Mucosa of descending colon (tissue), 3 donors: ENCODE results near the gene TTLL13. TPM values are rescaled to one million over a fixed set of nuclear protein-coding genes. Genes with fewer than 3 reads are reported as not detected.

ENCODE experiments used
- ATAC-seq: fragments of 200-7000 bp; cut with Tn5 transposase; one replicate; pipeline ENCODE4 v1.9.1; 2020; ENCODE audit warnings: mild to moderate bottlenecking, moderate library complexity
- DNase-seq, 3 donors: peaks; one replicate each; pipeline ENCODE4 v3.0.0-alpha.2; 2020
- H3K36me3 ChIP-seq: fragments of 200-600 bp; one replicate; pipeline ENCODE4 v1.8.0; 2021; ENCODE audit warnings: low read depth, mild to moderate bottlenecking
- H3K4me1 ChIP-seq: fragments of 200-600 bp; one replicate; pipeline ENCODE4 v1.8.0; 2021; ENCODE audit warnings: low read depth, mild to moderate bottlenecking
- H3K4me3 ChIP-seq: fragments of 200-600 bp; one replicate; pipeline ENCODE4 v1.8.0; 2021; ENCODE audit warnings: mild to moderate bottlenecking
- H3K9me3 ChIP-seq: fragments of 200-600 bp; one replicate; pipeline ENCODE4 v1.8.0; 2021; ENCODE audit warnings: mild to moderate bottlenecking
- intact Hi-C, 2 donors: fragments of 100-400 bp; cut with DNase I in 1 of 2; cut with micrococcal nuclease in 1 of 2; formaldehyde crosslinking; loops; one replicate each; pipeline versions ENCODE4 v1.11.0 to v1.11.1; 2022; cut with DNase I, micrococcal nuclease
- total RNA-seq, 3 donors: library from RNA; stranded (reverse); fragmentation: NEBNext Ultra II Directional in 2 of 3; extraction: Animal tissue kit (Norgen Biotek cat#: 25700) in 2 of 3; gene quantifications; one replicate each; pipeline versions ENCODE4 v1.2.1 to v1.2.4, GENCODE V29; 2021 to 2023
- TF ChIP-seq, protein P1 (sequence below): fragments of 200-600 bp; IDR thresholded peaks from one replicate; pipeline ENCODE4 v1.8.0; 2022; ENCODE audit warnings: antibody characterized with exemption, mild to moderate bottlenecking
- donor health status: DM: no; HTN: no; CAD: no; lungs with moderate emphysema.
- donor health status: DM: no; HTN: no; CAD: no.
- donor health status: DM: no; HTN: yes; CAD: no.

TTLL13 gene
- total RNA-seq, 3 donors from 2014 or later: 0.34 to 0.93 (median 0.63) TPM

DNA sequence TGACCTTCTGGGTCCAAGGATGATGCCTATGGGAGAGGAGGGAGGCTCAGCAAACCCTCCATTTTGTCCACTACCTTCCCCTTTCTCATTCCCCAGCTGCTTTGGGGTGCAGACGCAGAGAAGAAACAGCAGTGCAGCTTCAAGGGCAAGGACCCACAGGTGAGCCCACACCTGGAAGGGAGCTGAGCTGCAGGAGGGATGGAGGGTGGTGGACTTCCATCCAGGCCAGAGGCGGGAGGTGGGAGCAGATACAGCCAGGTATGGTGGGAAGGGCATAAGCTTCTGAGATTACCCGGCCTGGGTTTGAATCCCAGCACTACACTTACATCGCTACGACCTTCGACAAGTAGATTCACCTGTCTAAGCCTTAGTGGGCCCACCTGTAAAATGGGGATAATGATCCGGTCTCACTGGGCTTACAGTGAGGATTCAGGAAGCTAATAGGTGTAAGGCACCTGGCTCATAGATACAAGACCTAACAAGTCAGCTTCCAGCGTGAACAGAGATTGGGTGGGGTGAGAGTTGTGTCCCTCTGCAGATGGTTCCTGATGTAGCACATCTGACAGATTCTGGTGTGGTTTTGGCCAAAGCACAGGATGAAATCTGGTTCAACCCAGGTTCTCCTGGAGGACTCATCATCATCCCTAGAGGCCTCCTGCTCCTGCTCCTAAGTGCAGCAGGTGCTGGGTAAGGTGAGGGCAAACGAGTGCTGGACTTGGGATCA, 31.5 kb upstream of the TTLL13 start:
- Histone ChIP-seq H3K4me1 (peaks cover 19% of the 10 kb centered on the region), H3K36me3 (peaks cover 7% of the 10 kb centered on the region), H3K9me3 (no peaks in the 10 kb centered on the region), H3K4me3 (no peak overlapping the region)
- no peak for ATAC-seq
- intact Hi-C loops: no loop called here
- peak in 1 of 3 donors; percentile 32 for DNase-seq
- TF ChIP-seq, protein P1, sequence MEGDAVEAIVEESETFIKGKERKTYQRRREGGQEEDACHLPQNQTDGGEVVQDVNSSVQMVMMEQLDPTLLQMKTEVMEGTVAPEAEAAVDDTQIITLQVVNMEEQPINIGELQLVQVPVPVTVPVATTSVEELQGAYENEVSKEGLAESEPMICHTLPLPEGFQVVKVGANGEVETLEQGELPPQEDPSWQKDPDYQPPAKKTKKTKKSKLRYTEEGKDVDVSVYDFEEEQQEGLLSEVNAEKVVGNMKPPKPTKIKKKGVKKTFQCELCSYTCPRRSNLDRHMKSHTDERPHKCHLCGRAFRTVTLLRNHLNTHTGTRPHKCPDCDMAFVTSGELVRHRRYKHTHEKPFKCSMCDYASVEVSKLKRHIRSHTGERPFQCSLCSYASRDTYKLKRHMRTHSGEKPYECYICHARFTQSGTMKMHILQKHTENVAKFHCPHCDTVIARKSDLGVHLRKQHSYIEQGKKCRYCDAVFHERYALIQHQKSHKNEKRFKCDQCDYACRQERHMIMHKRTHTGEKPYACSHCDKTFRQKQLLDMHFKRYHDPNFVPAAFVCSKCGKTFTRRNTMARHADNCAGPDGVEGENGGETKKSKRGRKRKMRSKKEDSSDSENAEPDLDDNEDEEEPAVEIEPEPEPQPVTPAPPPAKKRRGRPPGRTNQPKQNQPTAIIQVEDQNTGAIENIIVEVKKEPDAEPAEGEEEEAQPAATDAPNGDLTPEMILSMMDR: no peak

DNA sequence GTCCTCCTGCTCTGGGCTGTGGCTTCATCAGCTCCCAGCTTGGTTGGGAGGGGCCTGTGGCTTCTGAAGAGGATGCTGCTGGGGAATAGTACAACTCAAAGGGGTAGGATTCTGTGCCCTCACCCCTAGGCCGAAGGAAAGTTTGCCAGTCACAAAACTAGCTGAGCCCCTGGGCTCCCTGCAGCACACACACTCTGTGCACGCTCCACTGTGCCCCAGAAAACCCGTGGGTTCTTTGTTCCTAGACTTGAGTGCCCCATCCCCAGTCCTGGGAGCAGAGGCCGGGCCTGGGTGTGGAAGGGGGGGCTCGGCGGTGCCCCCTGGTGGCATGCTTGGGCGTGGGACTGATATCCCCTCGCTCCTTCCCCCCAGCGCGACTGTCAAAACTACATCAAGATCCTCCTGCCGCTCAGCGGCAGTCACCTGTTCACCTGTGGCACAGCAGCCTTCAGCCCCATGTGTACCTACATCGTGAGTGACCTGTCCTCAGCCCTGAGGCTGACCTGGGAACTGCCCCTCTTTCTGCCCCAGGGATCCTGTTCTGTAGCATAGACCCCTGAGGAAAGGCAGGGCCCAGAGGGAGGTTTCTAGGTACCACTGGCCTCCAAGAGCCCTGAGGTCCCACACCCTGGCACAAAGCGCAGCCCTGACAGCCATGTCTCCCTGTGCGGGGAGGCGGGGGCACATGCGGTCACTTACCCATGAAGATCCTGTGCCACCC, 29.8 kb upstream of the TTLL13 start:
- intact Hi-C loops: no loop called here
- DNase-seq (peak; percentile 58 to 63 (median 61)), ATAC-seq (peak; percentile 51)
- TF ChIP-seq, protein P1: peak; percentile 31
- Histone ChIP-seq H3K4me3 (no peak overlapping the region), H3K36me3 (peaks cover 10% of the 10 kb centered on the region), H3K9me3 (no peaks in the 10 kb centered on the region), H3K4me1 (peaks cover 6% of the 10 kb centered on the region)

GRCh38 chr15:90221246-90221900, 28.0 kb upstream of the TTLL13 start:
- intact Hi-C loops: no loop called here

GRCh38 chr15:90222547-90222946, 26.8 kb upstream of the TTLL13 start:
- H3K9me3 ChIP-seq: no peaks in the 10 kb centered on the region
- peaks cover 16% of the 10 kb centered on the region for H3K36me3 ChIP-seq

More at GRCh38 chr15:90221246-90221900, 28.0 kb upstream of the TTLL13 start:
- peak; percentile 87 for ATAC-seq
- no peaks in the 10 kb centered on the region for H3K9me3 ChIP-seq
- TF ChIP-seq, protein P1: peak; percentile 67
- H3K36me3 ChIP-seq: peaks cover 16% of the 10 kb centered on the region
- peak; percentile 79 to 81 (median 80) for DNase-seq
- no peaks in the 10 kb centered on the region for H3K4me1 ChIP-seq
- H3K4me3 ChIP-seq: no peak overlapping the region

More at GRCh38 chr15:90222547-90222946, 26.8 kb upstream of the TTLL13 start:
- intact Hi-C loops: no loop called here
- no peak overlapping the region for H3K4me3 ChIP-seq
- TF ChIP-seq, protein P1: no peak
- ATAC-seq (no peak), DNase-seq (peak in 1 of 3 donors; percentile 7)
- H3K4me1 ChIP-seq: no peaks in the 10 kb centered on the region
